Measurements from ENCODE around the gene DGKD. TPM values are rescaled to one million over a fixed set of nuclear protein-coding genes. Genes with fewer than 3 reads are reported as not detected.
A peak's percentile ranks its signal among the peaks of the same experiment; 100 is the strongest.

DGKD gene
- total RNA-seq, 1 experiment from 2014 or later: 105 TPM

DNA sequence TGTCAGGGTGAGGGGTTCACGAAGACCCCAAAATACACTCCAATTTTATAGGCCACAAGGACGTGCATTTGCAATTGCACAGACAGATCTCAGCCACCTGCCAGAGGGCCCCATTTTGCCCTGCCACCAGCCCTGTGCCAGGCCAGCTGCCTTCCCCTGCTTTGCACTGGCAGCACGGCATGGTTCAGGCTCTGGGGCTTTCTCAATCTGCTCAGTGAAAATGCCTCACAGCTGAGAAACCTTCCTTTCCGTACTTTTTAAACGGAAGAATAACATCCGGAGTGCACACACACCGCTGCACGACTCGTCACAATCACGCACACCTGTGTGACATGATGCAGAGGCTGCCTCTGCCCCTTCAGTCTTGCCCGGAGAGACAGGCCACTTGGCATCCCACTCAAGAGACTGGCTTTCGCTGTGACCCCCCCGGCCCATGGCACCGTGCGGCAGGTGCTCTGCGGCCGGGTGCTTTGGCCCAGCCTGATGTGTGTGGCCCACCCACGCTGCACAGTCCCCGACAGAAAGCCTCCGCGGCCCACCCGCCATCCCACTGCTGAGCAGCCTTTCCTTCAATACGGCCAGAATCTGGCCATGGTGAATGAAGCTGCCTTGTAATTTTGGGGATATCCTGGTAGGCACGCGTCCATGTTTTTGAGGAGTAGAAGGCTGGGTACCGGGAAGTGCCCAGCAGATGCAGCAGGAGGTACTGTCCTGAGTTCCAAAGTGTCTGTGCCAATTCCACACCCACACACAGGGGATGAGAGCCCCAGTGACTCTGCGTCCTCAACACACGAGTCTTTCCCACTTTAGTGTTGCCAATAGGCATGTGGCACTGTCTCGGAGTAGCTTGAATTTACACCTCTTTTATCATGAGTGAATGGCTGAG lies 123.5 kb downstream of the DGKD start:
- ChIA-PET POLR2A (no interaction called here), CTCF (no interaction called here)
- Mint-ChIP-seq H3K4me3 (ENCODE audit: unreplicated experiment) (no peak overlapping the region), H3K36me3 (ENCODE audit: insufficient read depth, unreplicated experiment) (peaks cover 57% of the 10 kb centered on the region), H3K27me3 (ENCODE audit: insufficient read depth, unreplicated experiment) (no peaks in the 10 kb centered on the region), H3K4me1 (ENCODE audit: low read depth, unreplicated experiment) (peaks cover 7% of the 10 kb centered on the region), H3K27ac (ENCODE audit: unreplicated experiment) (no peak overlapping the region), H3K9me3 (ENCODE audit: unreplicated experiment) (no peaks in the 10 kb centered on the region)
- no peaks in the 10 kb centered on the region for H3K9me3 ChIP-seq
- intact Hi-C loops (cut with micrococcal nuclease; ENCODE audit: unreplicated experiment): no loop called here
- no peaks in the 10 kb centered on the region for H3K4me1 ChIP-seq
- H3K27me3 ChIP-seq (replicated peaks; ENCODE audit: control insufficient read depth, insufficient read depth, low read length): no peaks in the 10 kb centered on the region
- no peak overlapping the region for H3K4me3 ChIP-seq (ENCODE audit: low read depth, low read length)
- TF ChIP-seq, protein P1, sequence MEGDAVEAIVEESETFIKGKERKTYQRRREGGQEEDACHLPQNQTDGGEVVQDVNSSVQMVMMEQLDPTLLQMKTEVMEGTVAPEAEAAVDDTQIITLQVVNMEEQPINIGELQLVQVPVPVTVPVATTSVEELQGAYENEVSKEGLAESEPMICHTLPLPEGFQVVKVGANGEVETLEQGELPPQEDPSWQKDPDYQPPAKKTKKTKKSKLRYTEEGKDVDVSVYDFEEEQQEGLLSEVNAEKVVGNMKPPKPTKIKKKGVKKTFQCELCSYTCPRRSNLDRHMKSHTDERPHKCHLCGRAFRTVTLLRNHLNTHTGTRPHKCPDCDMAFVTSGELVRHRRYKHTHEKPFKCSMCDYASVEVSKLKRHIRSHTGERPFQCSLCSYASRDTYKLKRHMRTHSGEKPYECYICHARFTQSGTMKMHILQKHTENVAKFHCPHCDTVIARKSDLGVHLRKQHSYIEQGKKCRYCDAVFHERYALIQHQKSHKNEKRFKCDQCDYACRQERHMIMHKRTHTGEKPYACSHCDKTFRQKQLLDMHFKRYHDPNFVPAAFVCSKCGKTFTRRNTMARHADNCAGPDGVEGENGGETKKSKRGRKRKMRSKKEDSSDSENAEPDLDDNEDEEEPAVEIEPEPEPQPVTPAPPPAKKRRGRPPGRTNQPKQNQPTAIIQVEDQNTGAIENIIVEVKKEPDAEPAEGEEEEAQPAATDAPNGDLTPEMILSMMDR (IDR thresholded peaks at IDR 0.05; ENCODE audit: insufficient read depth in 1 of 2, low read depth in 1 of 2, low read length in 1 of 2, severe bottlenecking in 1 of 2, unreplicated experiment in 1 of 2): no peak
- no peak for DNase-seq
- no peaks in the 10 kb centered on the region for H3K36me3 ChIP-seq (ENCODE audit: control insufficient read depth, insufficient read depth, low read length)
- BruUV-seq (replicated peaks): no TSS peak

DNA sequence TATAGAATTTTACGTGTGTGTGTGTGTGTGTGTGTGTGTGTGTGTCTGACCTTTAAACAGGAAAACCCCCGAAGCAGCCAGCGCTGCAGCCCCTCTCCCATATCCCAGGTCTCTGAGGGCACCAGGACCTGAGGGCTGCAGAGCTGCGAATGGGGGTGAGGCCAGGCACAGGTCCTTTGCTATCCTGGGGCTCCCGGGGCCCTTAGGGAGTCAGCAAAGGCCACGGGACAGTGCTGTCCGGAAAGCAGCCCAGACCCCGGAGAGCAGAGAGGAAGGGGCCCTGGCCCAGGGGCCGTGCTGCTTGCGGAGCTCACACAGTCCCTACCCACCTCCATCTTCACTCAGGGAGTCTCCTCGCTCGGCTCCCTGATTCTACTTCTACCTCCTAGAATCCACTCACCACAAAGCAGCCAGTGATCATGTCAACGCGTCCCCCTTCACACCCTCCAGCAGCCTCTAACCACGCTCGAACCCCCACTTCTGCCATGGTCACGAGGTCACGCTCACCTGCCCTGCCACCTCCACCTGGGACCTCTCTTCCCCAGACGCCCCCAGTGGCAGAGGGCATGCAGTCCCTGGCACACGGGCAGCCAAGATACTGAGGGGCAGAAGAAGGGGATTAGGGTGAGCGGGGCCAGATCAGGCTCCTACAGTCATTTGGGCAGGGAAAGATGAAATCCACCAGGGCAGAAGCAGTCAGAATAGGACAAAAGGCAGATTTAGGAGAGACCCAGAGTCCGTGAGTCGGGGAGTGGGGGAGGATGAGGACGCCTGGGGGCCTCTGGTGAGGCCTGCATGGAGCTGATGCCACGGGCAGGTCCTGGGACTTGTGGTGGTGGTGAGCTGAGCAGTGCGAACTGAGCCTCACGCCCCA lies 125.6 kb downstream of the DGKD start:
- ChIA-PET CTCF (no interaction called here), POLR2A (no interaction called here)
- Mint-ChIP-seq H3K9me3 (ENCODE audit: unreplicated experiment) (no peaks in the 10 kb centered on the region), H3K4me3 (ENCODE audit: unreplicated experiment) (peak overlapping the region; percentile 31), H3K27ac (ENCODE audit: unreplicated experiment) (peak overlapping the region; percentile 42), H3K27me3 (ENCODE audit: insufficient read depth, unreplicated experiment) (no peaks in the 10 kb centered on the region), H3K4me1 (ENCODE audit: low read depth, unreplicated experiment) (peaks cover 7% of the 10 kb centered on the region), H3K36me3 (ENCODE audit: insufficient read depth, unreplicated experiment) (peaks cover 51% of the 10 kb centered on the region)
- no peaks in the 10 kb centered on the region for H3K9me3 ChIP-seq
- no peaks in the 10 kb centered on the region for H3K36me3 ChIP-seq (ENCODE audit: control insufficient read depth, insufficient read depth, low read length)
- no TSS peak for BruUV-seq (replicated peaks)
- intact Hi-C loops (cut with micrococcal nuclease; ENCODE audit: unreplicated experiment): loop anchor here (2.0 to 5.0 kb wide), 2 partner anchors 231 to 352 kb away; no protein-coding TSS in a partner anchor
- no peak for DNase-seq
- no peaks in the 10 kb centered on the region for H3K4me1 ChIP-seq
- no peaks in the 10 kb centered on the region for H3K27me3 ChIP-seq (replicated peaks; ENCODE audit: control insufficient read depth, insufficient read depth, low read length)
- no peak overlapping the region for H3K4me3 ChIP-seq (ENCODE audit: low read depth, low read length)
- TF ChIP-seq, protein P1 (IDR thresholded peaks at IDR 0.05; ENCODE audit: insufficient read depth in 1 of 2, low read depth in 1 of 2, low read length in 1 of 2, severe bottlenecking in 1 of 2, unreplicated experiment in 1 of 2): no peak

DNA sequence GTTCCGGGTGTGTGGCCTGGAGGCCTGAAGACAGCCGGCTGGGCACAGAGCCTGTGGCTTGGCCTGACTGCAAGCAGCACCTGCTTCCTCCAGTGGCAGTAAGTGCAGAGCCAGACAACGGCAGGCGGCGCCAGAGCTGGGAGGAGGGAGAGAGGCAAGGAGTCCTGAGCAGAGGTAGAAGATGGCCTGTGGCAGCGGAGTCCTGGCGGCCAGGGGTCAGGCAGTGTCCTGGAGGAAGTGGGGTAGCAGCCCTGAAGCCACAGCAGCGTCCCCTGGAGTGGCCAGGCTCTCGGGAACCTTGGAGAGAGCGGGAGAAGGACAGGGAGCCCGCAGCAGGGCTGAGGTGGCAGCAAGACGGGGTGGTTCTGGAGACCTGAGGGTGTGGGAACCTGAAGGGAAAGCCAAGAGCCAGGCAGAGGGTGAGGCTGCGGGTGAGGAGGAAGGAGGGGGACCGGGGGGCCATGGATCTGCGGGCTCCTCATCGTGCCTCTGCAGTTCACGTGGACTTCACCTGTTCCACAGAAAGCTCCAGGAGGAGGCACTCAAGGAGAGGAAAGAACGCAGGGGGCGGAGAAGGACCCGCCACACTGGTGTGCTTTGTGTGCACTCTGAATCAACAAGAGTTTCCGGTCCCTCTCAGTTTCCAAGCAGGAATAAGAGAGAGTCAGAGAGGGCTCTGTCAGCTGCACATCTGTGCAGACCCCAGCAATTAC lies 126.4 kb downstream of the DGKD start:
- H3K4me3 Mint-ChIP-seq (ENCODE audit: unreplicated experiment): peak overlapping the region; percentile 31

More for the DNA sequence above, 126.4 kb downstream of the DGKD start:
- CTCF ChIA-PET: interaction anchor here (1.0 kb wide), 1 partner anchor 352 kb away, joined by 4 read pairs; no protein-coding TSS in a partner anchor
- H3K4me1 ChIP-seq: peaks cover 7% of the 10 kb centered on the region
- Mint-ChIP-seq H3K4me1 (ENCODE audit: low read depth, unreplicated experiment) (peaks cover 11% of the 10 kb centered on the region), H3K27ac (ENCODE audit: unreplicated experiment) (peak overlapping the region; percentile 42), H3K36me3 (ENCODE audit: insufficient read depth, unreplicated experiment) (peaks cover 53% of the 10 kb centered on the region), H3K9me3 (ENCODE audit: unreplicated experiment) (no peaks in the 10 kb centered on the region), H3K27me3 (ENCODE audit: insufficient read depth, unreplicated experiment) (no peaks in the 10 kb centered on the region)
- intact Hi-C loops (cut with micrococcal nuclease; ENCODE audit: unreplicated experiment): loop anchor here (2.0 to 5.0 kb wide), 2 partner anchors 230 to 352 kb away; no protein-coding TSS in a partner anchor
- BruUV-seq (replicated peaks): no TSS peak
- no peaks in the 10 kb centered on the region for H3K36me3 ChIP-seq (ENCODE audit: control insufficient read depth, insufficient read depth, low read length)
- TF ChIP-seq, protein P1 (IDR thresholded peaks at IDR 0.05; ENCODE audit: insufficient read depth in 1 of 2, low read depth in 1 of 2, low read length in 1 of 2, severe bottlenecking in 1 of 2, unreplicated experiment in 1 of 2): no peak
- H3K27me3 ChIP-seq (replicated peaks; ENCODE audit: control insufficient read depth, insufficient read depth, low read length): no peaks in the 10 kb centered on the region
- no peak overlapping the region for H3K4me3 ChIP-seq (ENCODE audit: low read depth, low read length)
- peak in 1 of 2 experiments; percentile 36 for DNase-seq
- no peaks in the 10 kb centered on the region for H3K9me3 ChIP-seq
- POLR2A ChIA-PET: no interaction called here

Data from Caco-2 (cell line).